H1 (cell line): Measurements from ENCODE around the gene SYTL2. TPM values are rescaled to one million over a fixed set of nuclear protein-coding genes. Genes with fewer than 3 reads are reported as not detected.

ENCODE experiments used
- PHF8 ChIP-seq: fragments of 200-600 bp; sonication (generic); conservative IDR thresholded peaks from 2 replicates; pipeline ENCODE4 v1.7.1; 2012; ENCODE audit warnings: low read depth, mild to moderate bottlenecking, inconsistent platforms, low read length, moderate library complexity
- polyA plus RNA-seq, 7 experiments: library from polyadenylated mRNA; depleted of rRNA in 3 of 7; stranded (reverse) in 5 of 7; unstranded in 2 of 7; fragments of >200 nt in 5 of 7; fragments of 200-250 nt in 2 of 7; gene quantifications; 1 replicate in 5 of 7; 2 replicates in 1 of 7; 4 replicates in 1 of 7; pipeline versions ENCODE4 v1.2.1 to v1.2.3, GENCODE V29; 2011 to 2013; ENCODE audit warnings: missing spikeins in 2 of 7, mixed read lengths in 2 of 7
- total RNA-seq: library from RNA; stranded (reverse); fragmentation: NEBNext Ultra II Directional; extraction: Animal tissue kit (Norgen Biotek cat#: 25700); gene quantifications from 2 replicates; pipeline ENCODE4 v1.2.1, GENCODE V29; 2021

SYTL2 gene
- total and polyA plus RNA-seq, 2 of the 8 experiments (the other 6 are each of a cell fraction or from before 2014, with no cell fraction given), result 1.3 to 9.1 TPM

DNA sequence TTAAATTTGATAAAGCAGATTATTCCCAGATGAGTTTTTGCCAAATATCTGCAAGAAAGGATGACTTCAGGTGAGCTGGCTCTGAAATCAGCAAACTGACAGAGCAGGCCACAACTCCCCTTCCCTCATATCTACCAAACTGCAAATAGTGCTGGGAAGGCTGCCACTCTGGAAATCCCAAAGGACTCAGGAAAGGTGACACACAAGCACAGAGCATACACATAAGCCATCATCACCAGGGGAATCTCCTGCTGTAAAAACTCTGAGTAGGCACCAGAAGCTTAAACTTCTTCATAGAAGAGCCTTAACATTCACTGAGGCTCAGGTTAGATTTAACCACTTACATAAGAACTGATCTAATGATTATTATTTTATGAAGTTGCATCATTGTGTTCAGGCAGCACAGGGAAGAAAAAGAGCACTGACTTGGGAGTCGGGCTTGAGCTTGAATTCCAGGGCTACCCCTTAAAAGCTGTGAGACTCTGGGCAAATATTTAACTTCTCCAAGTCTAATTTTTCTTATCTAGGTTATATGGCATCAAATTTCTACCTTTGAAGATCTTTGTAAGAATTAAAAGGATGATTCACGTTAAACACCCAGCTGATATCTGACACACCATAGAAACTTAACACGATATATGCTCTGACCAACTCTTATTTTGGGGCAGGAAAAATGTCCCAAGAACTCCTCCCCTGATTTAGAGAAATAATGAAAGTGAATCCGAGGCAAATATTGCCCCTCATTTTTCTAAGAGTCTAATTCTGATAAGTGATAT lies 15.0 kb downstream of the SYTL2 start (continued):
- no peak for TF ChIP-seq PHF8
